Activated CD8-positive, alpha-beta memory T cell treated with anti-CD3 and anti-CD28 coated beads, Interleukin-2, amount 50 U/mL, for 1 hour (primary cell): ENCODE data around the gene RUNDC1.
A peak's percentile ranks its signal among the peaks of the same experiment; 100 is the strongest.
"Not testable (repeated sequence)": the region's sequence is repeated elsewhere in the genome, so short reads cannot be mapped to it uniquely, and the experiment has no call there.

Experiments used
- DNase-seq: peaks from one replicate; pipeline ENCODE4 v3.0.0-alpha.2; 2020; ENCODE audit errors: extremely low read depth

The RUNDC1 gene

DNA sequence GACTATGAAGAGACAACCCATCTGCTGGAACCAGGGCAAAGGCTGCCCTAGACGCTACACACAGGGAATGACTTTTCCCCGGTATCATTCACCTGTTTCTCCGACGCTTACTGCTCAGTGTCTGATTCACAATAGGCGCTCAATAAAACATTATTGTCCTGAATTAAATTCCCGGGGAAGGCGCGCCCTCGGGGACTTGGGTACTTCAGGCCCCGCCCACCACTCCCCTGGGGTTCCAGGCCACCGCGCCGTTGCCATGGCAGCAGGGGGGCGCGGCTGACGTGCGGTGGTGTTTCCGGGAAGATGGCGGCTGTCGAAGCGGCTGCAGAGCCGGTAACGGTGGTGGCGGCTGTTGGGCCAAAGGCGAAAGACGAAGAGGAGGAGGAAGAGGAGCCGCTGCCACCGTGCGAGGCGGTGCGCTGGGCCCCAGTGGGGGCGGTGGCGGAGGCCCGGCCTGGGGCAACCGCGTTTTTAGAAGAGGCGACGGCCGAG, at the start of gene RUNDC1:
Gene RUNDC1 (plus strand): TSS at position 292 of the 492 bp plus-strand sequence. CDS start 12 bp downstream, at position 304.
- peak; percentile 60 for DNase-seq

DNA sequence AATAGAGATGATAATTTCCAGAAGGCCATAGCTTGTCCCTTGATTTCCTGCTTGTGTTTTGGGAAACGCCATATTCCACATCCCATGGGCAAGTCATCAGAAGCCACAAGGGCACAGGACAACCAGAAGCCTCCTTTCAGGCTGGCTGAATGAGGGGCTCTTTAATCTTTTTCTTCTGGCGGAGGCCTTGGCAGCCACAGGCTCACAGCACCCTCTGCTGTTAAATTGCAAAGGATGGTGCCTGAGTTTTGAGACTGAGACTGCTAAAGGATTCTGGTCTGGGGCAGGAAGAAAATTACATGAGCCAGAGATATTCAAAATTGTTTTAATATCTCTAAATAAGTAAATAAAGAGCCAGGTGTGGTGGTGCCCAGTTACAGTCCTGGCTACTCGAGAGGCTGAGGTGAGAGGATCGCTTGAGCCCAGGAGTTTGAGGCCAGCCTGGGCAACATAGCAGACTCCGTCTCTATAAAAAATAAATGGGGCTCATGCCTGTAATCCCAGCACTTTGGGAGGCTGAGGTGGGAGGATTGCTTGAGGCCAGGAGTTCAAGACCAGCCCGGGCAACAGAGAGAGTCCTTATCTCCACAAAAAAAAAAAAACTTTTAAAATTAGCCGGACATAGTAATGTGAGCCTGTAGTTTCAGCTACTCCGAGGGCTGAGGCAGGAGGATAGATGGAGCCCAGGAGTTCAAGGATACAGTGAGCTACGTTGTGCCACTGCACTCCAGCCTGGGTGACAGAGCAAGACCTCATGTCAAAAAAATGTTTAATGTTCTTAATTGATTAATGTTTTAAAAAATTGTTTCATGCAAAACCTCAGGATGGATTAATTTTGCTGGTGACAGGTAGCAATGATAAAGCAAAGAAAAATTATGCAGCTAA, 42.4 kb upstream of the RUNDC1 start:
- peak; percentile 2 for DNase-seq

DNA sequence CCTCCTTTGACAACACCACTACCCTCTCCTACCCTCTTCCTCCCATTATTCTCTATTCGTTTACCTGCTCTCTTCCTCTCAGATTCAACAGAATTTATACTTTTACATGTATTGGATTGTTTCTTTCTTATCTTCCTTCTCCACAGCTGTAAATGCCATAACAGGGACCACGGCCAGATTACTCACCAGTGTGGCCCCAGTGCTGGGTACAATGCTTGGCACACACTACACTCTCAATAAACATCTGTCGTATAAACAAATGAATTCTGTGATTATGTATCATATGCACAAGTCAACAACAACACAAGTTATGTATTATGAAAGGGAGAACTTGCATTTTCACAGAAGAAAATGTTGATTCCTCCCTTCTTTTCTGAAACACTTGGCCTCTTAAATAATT, 36.2 kb upstream of the RUNDC1 start:
- no peak for DNase-seq

DNA sequence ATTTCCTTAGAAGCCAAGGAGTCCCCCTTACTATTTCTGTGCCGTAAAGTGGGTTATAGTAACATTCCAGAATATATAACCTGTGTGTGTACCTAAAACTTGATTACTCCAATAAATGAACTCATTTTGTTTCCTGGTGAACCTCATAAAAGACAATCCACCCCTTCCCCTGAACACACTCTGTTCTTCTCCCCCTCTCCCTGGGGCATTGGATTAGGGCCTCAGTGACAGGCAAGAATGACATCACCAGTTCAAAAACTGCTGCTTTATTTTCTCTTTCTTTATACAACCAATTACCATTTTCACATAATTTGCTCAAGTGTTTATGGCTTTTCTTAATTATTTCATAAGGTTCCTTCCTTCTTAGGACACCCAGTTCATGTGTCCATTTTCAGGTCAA, 33.6 kb upstream of the RUNDC1 start:
- DNase-seq = no peak

DNA sequence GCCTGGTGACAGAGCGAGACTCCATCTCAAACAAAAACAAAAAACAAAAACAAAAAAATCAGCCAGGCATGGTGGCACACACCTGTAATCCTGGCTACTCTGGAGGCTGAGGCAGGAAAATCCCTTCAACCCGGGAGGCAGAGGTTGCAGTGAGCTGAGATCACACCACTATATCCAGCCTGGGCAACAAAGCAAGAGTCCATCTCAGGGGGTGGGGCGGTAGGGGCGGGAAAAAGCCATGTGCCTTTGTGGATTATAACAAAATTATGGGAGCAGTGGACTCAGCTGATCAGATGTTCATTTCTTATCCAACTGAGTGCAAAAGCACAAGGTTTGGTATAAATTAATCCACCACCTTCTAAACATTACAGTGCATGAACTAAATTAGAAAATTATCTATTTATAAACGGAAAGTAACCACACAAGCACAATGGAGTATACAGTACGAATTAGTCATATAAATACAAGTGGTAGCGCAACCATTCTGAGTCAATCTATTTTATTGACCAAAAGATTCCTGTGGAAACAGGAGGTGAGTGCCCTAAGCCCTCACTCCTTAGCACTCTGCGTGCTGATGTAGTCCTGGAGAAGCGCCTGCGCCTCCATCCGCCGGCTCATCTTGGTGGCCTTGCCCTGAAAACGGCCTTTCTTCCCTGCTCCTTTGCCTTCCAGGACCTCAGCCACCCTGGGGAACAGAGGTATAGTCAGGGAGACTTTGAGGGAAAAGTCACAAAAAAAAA, 30.2 kb upstream of the RUNDC1 start:
- DNase-seq = no peak

DNA sequence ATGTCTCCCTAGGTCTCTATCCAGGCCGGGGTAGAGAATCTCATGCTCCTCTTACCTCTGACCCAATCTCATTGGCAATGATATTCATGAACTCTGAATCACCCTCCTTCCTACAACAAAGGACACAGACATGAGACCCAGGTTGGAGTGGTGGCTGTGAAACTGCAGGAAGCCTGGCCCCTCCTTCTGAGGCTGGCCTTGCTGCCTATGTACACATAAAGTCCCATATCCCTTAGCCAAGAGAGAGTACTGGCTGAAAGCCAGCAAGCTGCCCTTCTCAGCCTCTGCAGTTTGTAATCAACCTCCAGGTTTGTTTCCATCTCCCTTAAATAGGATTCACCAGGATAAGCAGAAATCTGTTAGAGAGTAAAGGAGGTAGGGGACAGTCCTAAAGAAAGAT, 26.7 kb upstream of the RUNDC1 start:
- DNase-seq = no peak

DNA sequence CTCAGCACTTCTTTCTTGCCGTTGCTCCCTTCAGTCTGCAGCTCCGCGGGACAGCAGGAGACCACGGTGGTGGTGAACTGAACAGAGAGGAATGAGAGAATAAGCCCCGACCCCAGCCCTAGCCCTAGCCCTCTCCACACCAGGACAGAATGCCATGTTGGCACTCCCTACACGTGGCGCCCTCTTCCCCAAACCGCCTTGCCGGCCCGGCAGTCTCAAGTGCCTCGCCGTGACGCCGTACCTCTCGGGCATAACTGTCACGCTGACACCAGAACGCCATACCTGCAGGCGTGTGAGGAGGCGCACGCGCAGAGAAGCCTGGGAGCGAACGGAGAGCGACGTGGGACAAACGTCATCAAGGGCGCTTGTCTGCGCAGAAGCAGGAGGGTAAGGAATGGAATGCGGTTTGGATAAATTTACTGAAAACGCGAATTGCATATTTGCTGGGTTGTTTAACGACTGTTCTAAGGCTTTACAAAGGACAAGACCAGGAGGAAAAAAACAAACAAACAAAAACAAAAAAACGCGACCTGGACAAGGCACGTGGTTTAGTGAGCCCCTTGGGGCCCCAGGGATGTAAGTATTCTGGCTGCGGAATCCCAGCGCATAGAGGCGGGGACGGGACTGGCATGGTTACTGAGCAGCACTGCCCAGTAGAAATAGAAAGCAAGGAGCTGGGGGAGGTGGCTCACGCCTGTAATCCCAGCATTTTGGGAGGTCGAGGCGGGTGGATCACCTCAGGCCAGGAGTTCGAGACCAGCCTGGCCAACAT, 16.0 kb upstream of the RUNDC1 start, which contains the start of gene AARSD1:
Gene AARSD1 (minus strand): TSS at position 294 of the 772 bp plus-strand sequence. CDS start 14 bp downstream, at position 280.
- peak; percentile 73 for DNase-seq

DNA sequence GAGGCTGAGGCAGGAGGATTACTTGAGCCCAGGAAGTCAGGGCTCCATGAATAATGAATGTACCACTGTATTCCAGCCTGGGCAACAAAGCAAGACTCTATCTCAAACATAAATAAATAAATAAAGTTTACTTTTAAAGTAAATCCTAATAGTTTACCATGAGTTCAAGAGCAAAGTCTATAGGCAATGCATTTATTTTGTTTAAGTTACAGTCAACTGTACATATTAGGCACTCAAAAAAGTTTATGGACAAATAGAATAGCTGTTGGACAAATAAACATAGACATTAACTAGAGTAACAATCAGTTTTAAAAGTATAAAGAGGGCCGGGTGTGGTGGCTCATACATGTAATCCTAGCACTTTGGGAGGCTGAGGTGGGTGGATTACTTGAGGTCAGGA, 12.4 kb upstream of the RUNDC1 start:
- no peak for DNase-seq

DNA sequence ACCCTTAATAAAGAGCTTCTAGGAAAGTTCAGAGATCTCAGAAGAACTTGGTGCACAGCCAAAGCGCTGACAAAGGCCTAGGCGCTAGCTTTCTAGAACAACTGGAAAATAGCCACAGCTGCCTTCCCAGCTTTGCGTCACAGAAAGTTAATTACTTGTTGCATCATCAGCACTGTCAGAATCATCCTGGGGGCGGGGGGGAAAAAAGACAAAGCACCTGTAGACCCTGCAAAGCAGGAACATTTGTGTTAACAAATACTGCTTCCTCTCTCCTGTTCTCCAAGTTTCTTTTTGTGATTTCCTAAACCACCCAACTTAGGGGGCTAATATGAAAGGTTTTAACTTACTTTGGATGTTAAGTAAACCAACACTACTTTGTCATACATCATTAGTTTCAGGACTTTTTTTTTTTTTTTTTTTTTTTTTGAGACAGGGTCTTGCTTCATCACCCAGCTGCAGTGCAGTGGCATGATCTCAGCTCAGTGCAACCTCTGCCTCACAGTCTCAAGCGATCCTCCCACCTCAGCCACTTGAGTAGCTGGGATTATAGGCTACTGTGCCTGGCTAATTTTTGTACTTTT, 11.3 kb upstream of the RUNDC1 start:
- no peak for DNase-seq

DNA sequence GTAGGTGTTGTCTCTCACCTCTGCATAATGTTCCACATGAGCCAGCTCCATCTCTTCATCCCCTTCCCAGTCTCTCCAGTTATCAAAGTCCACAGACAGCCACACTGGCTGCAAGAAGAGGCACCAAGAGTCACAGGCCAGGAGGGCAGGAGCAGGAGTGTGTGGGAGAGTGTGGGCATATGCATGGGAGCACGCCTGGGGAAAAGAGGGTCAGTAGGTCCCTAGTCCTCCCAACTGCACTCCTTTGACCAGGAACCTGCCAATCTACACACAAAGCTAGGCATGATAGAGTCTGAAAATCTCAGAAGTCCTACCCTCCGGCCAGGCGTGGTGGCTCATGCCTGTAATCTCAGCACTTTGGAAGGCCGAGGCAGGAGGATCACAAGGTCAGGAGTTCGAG, 8.8 kb upstream of the RUNDC1 start:
- DNase-seq = no peak

DNA sequence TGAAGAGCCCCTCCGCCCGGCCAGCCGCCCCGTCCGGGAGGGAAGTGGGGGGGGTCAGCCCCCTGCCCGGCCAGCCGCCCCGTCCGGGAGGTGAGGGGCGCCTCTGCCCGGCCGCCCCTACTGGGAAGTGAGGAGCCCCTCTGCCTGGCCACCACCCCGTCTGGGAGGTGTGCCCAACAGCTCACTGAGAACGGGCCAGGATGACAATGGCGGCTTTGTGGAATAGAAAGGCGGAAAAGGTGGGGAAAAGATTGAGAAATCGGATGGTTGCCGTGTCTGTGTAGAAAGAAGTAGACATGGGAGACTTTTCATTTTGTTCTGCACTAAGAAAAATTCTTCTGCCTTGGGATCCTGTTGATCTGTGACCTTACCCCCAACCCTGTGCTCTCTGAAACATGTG, 7.0 kb upstream of the RUNDC1 start:
- not testable (repeated sequence) for DNase-seq

DNA sequence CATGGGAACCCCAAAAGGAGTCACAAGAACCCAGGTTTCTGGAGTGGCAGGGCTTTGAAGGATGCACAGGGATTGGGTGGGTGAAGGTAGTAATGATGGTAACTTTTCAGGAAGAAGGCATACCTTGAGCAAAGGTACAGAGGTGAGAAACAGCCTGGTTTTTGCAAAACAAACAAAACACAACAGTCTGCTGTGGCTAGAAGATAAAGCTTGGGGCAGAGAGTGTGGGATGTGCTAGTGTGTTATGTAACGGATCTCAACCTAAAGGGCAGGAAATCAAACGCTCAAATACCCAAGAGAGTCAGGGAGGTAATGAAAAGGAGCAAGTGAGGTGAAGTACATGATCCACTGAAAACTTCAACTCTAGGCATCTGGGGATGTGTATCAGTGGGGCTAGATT, 5.1 kb upstream of the RUNDC1 start:
- DNase-seq = no peak

DNA sequence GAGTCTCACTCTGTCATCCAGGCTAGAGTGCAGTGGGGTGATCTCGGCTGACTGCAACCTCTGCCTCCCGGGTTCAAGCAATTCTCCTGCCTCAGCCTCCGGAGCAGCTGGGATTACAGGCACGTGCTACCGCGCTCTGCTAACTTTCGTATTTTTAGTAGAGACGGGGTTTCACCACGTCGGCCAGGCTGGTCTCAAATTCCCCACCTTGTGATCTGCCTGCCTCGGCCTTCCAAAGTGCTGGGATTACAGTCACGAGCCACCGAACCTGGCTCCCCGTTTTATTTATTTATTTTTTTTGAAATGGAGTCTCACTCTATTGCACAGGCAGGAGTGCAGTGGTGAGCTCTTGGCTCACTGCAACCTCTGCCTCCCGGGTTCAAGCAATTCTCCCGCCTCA, 4.7 kb upstream of the RUNDC1 start:
- DNase-seq = not testable (repeated sequence)

DNA sequence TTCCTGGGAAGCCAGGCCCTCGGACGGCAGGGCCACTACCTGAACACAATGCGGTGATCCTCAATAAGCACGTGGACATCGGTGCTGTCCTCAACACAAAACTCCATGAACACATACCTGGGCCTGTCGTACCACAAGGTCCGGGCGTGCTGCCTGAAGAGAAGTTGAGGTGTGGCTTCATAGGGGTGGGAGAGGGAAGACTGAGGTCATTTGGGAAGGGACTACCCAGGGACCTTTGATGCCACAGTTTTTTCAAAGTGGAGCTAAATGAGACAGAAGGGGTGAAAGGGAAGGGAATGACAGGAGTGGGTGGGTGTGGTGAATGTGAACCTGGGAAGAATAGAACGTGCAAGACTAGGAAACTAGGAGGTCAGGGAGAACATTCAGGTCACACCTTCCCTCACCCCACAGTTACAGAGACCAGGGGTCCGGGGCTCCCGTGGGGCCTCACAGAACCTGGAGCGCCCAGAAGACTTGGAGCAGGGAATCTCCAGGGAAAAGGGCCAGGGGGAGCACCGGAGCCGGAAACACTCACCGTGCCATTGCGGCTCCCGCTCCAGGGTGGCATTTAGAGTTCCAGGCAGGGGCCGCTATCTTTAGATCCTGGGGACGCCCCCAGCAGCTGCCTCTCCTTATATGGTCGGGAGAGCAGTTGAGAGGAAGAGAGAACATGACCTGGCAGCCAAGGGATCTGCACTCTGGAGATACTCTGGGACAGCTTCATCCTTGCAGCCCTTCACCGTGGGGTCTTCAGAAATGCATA, 673 bp upstream of the RUNDC1 start, which contains the start of gene PTGES3L:
Gene PTGES3L (minus strand): TSS at position 570 of the 763 bp plus-strand sequence. CDS start 27 bp downstream, at position 543.
- no peak for DNase-seq

DNA sequence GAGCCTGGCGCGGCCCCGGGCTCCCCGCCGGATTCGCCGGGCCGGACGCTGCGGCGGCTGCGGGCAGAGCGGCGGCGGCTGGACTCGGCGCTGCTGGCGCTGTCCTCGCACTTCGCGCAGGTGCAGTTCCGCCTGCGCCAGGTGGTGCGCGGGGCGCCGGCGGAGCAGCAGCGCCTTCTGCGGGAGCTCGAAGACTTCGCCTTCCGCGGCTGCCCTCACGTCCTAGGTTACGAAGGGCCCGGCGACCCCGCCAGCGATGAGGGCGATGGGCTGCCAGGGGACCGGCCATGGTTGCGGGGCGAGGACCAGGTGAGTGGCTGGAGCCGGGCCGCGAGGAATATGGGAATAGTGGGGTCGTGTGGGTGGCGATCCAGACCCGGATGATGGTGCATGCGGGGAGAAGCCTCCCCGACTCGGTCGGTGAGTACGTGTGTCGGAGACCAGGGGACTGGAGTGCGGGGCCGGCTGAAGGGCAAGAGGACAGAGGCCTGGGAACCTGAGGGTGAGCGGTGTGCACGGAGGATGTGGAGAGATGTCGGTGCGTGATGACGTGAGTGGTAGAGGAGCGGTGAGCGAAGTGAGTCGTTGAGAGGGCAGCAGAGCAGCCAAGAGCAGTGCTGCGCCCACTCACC, 517 bp downstream of the RUNDC1 start:
- peak; percentile 5 for DNase-seq

DNA sequence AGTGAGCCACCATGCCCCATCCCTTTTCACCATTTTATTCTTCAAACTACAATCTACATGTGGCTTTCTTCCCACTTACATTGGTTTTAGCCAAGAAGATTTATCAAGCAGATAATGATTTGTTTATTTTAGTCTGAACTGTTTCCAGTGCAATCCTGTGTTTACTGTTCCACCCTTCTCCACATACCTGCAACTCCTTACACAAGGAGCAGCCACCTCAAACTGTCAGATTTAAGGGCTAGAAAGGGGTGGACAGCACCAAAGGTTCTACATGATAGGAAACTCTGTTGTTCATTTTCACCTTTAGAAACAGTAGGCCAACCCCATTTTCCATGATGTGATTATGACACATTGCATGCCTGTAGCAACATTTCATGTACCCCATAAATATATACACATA, 1.9 kb downstream of the RUNDC1 start:
- DNase-seq = no peak

DNA sequence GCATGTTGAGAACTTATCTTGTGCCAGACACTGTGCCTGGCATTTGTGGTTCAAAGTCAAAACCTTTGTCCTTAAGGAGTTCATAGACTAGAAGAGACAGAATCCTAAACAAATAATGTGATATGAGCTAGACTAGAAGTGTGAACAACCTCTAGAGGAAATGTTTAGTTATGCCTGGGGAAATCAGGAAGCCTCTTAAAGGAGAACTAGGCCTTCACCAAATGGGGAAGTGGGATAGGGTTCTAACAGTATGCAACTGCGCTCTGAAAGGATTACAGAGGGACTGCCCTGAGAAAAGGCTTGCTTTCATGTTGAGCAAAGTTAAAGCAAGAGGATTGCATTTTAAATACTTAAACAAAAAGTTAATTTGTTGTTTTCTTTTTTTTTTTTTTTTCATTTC, 4.9 kb downstream of the RUNDC1 start:
- no peak for DNase-seq

DNA sequence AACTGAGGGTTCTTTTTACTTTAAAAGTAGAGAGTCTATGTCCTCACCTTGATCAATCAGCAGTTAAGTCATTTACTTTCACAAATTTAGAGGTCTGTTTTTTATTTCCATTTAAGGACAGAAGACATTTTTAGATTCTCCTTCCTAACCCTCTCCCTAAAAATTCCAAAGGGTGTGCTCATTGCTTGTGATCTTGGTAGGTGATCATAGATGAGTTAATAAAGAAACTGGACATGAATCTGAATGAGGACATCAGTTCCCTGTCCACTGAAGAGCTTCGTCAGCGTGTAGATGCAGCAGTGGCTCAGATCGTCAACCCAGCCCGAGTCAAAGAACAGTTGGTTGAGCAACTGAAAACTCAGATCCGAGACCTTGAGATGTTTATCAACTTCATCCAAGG, 8.8 kb downstream of the RUNDC1 start:
- no peak for DNase-seq

DNA sequence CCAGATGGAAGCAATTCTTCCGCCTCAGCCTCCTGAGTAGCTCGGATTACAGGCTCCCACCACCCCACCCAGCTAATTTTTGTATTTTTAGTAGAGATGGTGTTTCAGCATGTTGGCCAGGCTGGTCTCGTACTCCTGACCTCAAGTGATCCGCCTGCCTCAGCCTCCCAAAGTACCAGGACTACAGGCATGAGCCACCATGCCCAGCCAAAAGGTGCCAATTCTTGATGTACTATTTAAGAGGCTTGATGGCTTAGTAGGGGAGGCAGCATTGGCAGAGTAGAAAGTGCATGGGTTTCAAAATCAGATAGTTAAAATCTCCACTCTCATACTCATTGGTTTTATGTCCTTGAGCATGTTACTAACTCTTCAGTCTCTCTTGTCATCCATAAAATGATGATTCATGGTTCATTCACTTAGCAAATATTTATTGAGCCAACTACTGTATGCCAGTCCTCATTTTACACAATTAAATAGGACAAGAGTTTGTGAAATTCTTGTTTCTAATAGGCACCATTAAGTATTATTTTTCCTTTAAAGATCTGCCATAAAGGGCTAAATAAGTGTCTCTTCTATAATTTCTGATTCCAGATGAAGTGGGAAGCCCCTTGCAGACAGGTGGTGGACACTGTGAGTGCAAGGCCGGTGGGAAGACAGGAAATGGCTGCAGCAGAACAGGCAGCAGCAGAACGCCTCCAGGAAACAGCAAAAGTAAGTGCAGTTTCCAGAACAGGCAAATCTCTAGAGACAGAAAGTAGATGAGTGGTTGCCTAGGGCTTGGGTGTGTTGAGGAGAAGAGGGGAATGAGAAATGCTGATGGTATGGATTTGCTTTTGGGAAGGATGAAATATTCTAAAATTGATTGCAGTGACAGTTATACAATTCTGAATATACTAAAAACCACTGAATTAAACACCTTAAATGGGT, 9.6 kb downstream of the RUNDC1 start:
- no peak for DNase-seq
